Liver (tissue), 9 donors: Measurements from ENCODE around the gene PJA1. TPM values are rescaled to one million over a fixed set of nuclear protein-coding genes. Genes with fewer than 3 reads are reported as not detected.

Source experiments
- DNase-seq: peaks from one replicate; pipeline ENCODE4 v3.0.0-alpha.2; 2017; ENCODE audit warnings: low spot score
- H3K27ac ChIP-seq, 2 donors: one replicate each; pipeline ENCODE4 v1.7.0; 2013; ENCODE audit warnings: inconsistent platforms in 2 of 2, low read length in 2 of 2, control low read depth in 1 of 2, low read depth in 1 of 2, mild to moderate bottlenecking in 1 of 2
- H3K27me3 ChIP-seq, 4 donors: one replicate each; pipeline versions ENCODE4 v1.6.1 to v1.7.0; 2013; ENCODE audit warnings: low read length in 3 of 4, inconsistent platforms in 1 of 4, mild to moderate bottlenecking in 1 of 4, moderate library complexity in 1 of 4; ENCODE audit not compliant: control insufficient read depth in 4 of 4, insufficient read depth in 4 of 4
- H3K36me3 ChIP-seq, 4 donors: one replicate each; pipeline versions ENCODE4 v1.6.1 to v1.7.0; 2013; ENCODE audit warnings: low read length in 3 of 4, mild to moderate bottlenecking in 3 of 4, low read depth in 1 of 4, moderate library complexity in 1 of 4; ENCODE audit not compliant: control insufficient read depth in 4 of 4, insufficient read depth in 3 of 4
- H3K4me1 ChIP-seq, 4 donors: one replicate each; pipeline versions ENCODE4 v1.6.1 to v1.7.0; 2013; ENCODE audit warnings: low read length in 3 of 4, mild to moderate bottlenecking in 3 of 4, moderate library complexity in 1 of 4; ENCODE audit not compliant: control insufficient read depth in 4 of 4, insufficient read depth in 4 of 4
- H3K4me3 ChIP-seq, 3 donors: one replicate each; pipeline versions ENCODE4 v1.6.1 to v1.7.0; 2013; ENCODE audit warnings: low read length in 3 of 3, control low read depth in 1 of 3, low read depth in 1 of 3, mild to moderate bottlenecking in 1 of 3
- H3K9ac ChIP-seq, 2 donors: one replicate each; pipeline ENCODE4 v1.7.0; 2013; ENCODE audit warnings: low read length in 2 of 2, mild to moderate bottlenecking in 2 of 2, moderate library complexity in 2 of 2, control low read depth in 1 of 2, low read depth in 1 of 2
- H3K9me3 ChIP-seq, 4 donors: one replicate each; pipeline versions ENCODE4 v1.6.1 to v1.7.0; 2013; ENCODE audit warnings: low read length in 3 of 4; ENCODE audit not compliant: control insufficient read depth in 4 of 4
- EGR1 ChIP-seq, 2 donors: IDR thresholded peaks; 2 replicates each; pipeline ENCODE4 v1.6.1; 2016 to 2018; ENCODE audit warnings: antibody characterized with exemption in 2 of 2, low read depth in 2 of 2
- FOXA1 ChIP-seq: IDR thresholded peaks from 2 replicates; pipeline ENCODE4 v1.6.1; 2016; ENCODE audit warnings: antibody characterized with exemption
- FOXA2 ChIP-seq: IDR thresholded peaks from 2 replicates; pipeline ENCODE4 v1.6.1; 2016; ENCODE audit warnings: antibody characterized with exemption
- GABPA ChIP-seq, 2 donors: IDR thresholded peaks in 1 of 2; conservative IDR thresholded peaks in 1 of 2; 2 replicates each; pipeline ENCODE4 v1.6.1; 2016; ENCODE audit warnings: antibody characterized with exemption in 2 of 2, mild to moderate bottlenecking in 1 of 2, moderate library complexity in 1 of 2
- HNF4A ChIP-seq, 2 donors: conservative IDR thresholded peaks; 2 replicates each; pipeline ENCODE4 v1.6.1; 2016; ENCODE audit warnings: antibody characterized with exemption in 2 of 2, mild to moderate bottlenecking in 2 of 2
- HNF4G ChIP-seq: IDR thresholded peaks from 2 replicates; pipeline ENCODE4 v1.6.1; 2016; ENCODE audit warnings: antibody characterized with exemption
- JUND ChIP-seq, 2 donors: IDR thresholded peaks; 2 replicates each; pipeline ENCODE4 v1.6.1; 2016; ENCODE audit warnings: antibody characterized with exemption in 2 of 2
- MAX ChIP-seq: IDR thresholded peaks from 2 replicates; pipeline ENCODE4 v1.6.1; 2016; ENCODE audit warnings: antibody characterized with exemption
- NR2F2 ChIP-seq: IDR thresholded peaks from 2 replicates; pipeline ENCODE4 v1.6.1; 2016; ENCODE audit warnings: antibody characterized with exemption
- RAD21 ChIP-seq, 2 donors: IDR thresholded peaks; 2 replicates each; pipeline ENCODE4 v1.6.1; 2016; ENCODE audit warnings: antibody characterized with exemption in 2 of 2, mild to moderate bottlenecking in 2 of 2
- RXRA ChIP-seq, 2 donors: IDR thresholded peaks; 2 replicates each; pipeline ENCODE4 v1.6.1; 2017 to 2018; ENCODE audit warnings: antibody characterized with exemption in 2 of 2, mild to moderate bottlenecking in 1 of 2
- SP1 ChIP-seq: IDR thresholded peaks from 2 replicates; pipeline ENCODE4 v1.6.1; 2018; ENCODE audit warnings: antibody characterized with exemption, mild to moderate bottlenecking
- TAF1 ChIP-seq: conservative IDR thresholded peaks from 2 replicates; pipeline ENCODE4 v1.6.1; 2016; ENCODE audit warnings: antibody characterized with exemption, mild to moderate bottlenecking
- YY1 ChIP-seq: IDR thresholded peaks from 2 replicates; pipeline ENCODE4 v1.6.1; 2016; ENCODE audit warnings: antibody characterized with exemption, mild to moderate bottlenecking
- ZBTB33 ChIP-seq: IDR thresholded peaks from 2 replicates; pipeline ENCODE4 v1.6.1; 2016; ENCODE audit warnings: antibody characterized with exemption
- WGBS: extraction: QIAGEN DNeasy Blood & Tissue Kit; methylation state at CpG from one replicate; pipeline ENCODE4 v1.1.7; 2013; 5-methylcytosine and 5-hydroxymethylcytosine counted together
- polyA plus RNA-seq, 2 donors: library from polyadenylated mRNA; stranded (reverse) in 1 of 2; unstranded in 1 of 2; fragments of 200-250 nt in 1 of 2; fragments of >200 nt in 1 of 2; fragmentation: Nextera tagmentation in 1 of 2; extraction: Ambion mirVana in 1 of 2; gene quantifications; one replicate each; pipeline versions ENCODE4 v1.2.1 to v1.2.3, GENCODE V29; 2013 to 2015
- total RNA-seq, 2 donors: library from RNA; depleted of rRNA; stranded (reverse); fragments of >200 nt; gene quantifications; one replicate each; pipeline ENCODE4 v1.2.3, GENCODE V29; 2014
- TF ChIP-seq, protein P1 (sequence below): IDR thresholded peaks from 2 replicates; pipeline ENCODE4 v1.6.1; 2016; ENCODE audit warnings: antibody characterized with exemption
- TF ChIP-seq, protein P2 (sequence below): fragments of 150-350 bp; IDR thresholded peaks from 2 replicates; pipeline ENCODE4 v1.5.1; 2017; ENCODE audit warnings: improper control_type of control experiment, low read depth, low read length; ENCODE audit not compliant: missing input control
- donor health status: healthy.
- donor health status: healthy.
- donor health status: healthy.
- donor health status: healthy.
- donor health status: healthy.

Gene PJA1
- total and polyA plus RNA-seq, 4 donors: 4.6 to 6.0 (median 5.0) TPM

DNA sequence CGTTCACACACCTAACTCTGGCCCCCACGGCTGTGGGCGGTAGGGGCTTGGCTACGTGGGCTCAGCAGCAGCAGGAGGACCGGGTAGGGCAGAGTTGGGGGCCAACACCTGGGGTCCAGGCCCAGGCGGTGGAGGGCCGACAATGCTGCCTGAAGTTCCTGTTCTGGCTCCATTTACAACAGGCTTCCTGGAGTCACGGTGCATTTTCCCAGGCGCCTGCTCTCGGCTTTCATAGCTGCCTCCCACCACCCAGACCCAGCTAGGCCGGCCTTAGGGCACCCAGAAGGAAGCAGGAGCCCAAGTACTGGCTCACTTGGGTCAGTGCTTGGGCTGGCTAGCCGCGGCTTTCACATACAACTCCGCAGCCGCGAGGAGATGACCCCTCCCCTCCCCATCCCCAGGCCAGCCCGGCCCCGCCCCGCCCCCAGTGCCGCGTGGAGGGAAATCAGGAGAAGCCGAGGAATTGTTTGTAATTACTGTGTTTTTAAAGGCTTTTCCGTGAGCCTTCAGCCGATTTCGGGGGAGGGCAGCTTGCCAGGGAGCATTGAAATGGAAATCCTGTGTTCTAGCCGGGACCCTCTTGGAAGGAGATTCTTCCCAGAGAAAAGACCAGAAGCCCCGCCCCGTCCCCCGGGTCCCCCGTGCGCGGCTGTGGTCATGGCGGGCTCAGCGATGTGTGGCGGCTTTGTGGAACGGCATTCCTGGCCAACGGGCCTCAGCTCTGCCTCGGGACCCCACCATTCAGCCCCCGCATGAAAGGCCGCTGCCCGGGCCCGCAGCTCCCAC lies 28.5 kb downstream of the PJA1 start:
- Histone ChIP-seq H3K36me3 (no peaks in the 10 kb centered on the region), H3K9me3 (no peaks in the 10 kb centered on the region), H3K27ac (no peak overlapping the region), H3K4me3 (peak overlapping the region in 1 of 3 donors; percentile 5), H3K27me3 (peaks cover 0 to 5% (median 0%) of the 10 kb centered on the region in 4 donors), H3K4me1 (no peaks in the 10 kb centered on the region), H3K9ac (no peak overlapping the region)
- WGBS: 25% methylated on average over 42 of the region's 42 CpGs
- no peak for DNase-seq
- TF ChIP-seq FOXA2 (no peak), GABPA (IDR thresholded peaks at IDR 0.05 in 1 of 2, conservative IDR thresholded peaks at IDR 0.05 in 1 of 2) (no peak), EGR1 (IDR thresholded peaks at IDR 0.05; ENCODE audit: low read depth in 2 of 2) (no peak), RAD21 (IDR thresholded peaks at IDR 0.05) (no peak), RXRA (IDR thresholded peaks at IDR 0.05) (no peak), NR2F2 (no peak), HNF4G (no peak), JUND (IDR thresholded peaks at IDR 0.05) (no peak), MAX (no peak), FOXA1 (no peak)
- TF ChIP-seq, protein P1, sequence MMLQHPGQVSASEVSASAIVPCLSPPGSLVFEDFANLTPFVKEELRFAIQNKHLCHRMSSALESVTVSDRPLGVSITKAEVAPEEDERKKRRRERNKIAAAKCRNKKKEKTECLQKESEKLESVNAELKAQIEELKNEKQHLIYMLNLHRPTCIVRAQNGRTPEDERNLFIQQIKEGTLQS: no peak

GRCh38 chrX:69133921-69134542 lies 31.2 kb downstream of the PJA1 start:
- no peak overlapping the region for H3K4me3 ChIP-seq
- no peak overlapping the region for H3K9ac ChIP-seq
- no peak for TF ChIP-seq SP1
- TF ChIP-seq RAD21 (IDR thresholded peaks at IDR 0.05): peak; percentile 46 to 69
- TF ChIP-seq FOXA1: no peak
- TF ChIP-seq RXRA (IDR thresholded peaks at IDR 0.05): no peak
- no peak for TF ChIP-seq MAX
- no peak for TF ChIP-seq FOXA2
- no peak for TF ChIP-seq TAF1
- TF ChIP-seq YY1: no peak
- TF ChIP-seq HNF4A (conservative IDR thresholded peaks at IDR 0.05): no peak
- no peak for TF ChIP-seq HNF4G
- TF ChIP-seq, protein P2, sequence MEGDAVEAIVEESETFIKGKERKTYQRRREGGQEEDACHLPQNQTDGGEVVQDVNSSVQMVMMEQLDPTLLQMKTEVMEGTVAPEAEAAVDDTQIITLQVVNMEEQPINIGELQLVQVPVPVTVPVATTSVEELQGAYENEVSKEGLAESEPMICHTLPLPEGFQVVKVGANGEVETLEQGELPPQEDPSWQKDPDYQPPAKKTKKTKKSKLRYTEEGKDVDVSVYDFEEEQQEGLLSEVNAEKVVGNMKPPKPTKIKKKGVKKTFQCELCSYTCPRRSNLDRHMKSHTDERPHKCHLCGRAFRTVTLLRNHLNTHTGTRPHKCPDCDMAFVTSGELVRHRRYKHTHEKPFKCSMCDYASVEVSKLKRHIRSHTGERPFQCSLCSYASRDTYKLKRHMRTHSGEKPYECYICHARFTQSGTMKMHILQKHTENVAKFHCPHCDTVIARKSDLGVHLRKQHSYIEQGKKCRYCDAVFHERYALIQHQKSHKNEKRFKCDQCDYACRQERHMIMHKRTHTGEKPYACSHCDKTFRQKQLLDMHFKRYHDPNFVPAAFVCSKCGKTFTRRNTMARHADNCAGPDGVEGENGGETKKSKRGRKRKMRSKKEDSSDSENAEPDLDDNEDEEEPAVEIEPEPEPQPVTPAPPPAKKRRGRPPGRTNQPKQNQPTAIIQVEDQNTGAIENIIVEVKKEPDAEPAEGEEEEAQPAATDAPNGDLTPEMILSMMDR: peak; percentile 31
- no peak for TF ChIP-seq EGR1 (IDR thresholded peaks at IDR 0.05; ENCODE audit: low read depth in 2 of 2)
- no peak for TF ChIP-seq JUND (IDR thresholded peaks at IDR 0.05)
- TF ChIP-seq ZBTB33: no peak
- no peak for TF ChIP-seq NR2F2
- no peak for DNase-seq
- H3K9me3 ChIP-seq: no peaks in the 10 kb centered on the region
- H3K27ac ChIP-seq: no peak overlapping the region
- H3K36me3 ChIP-seq: no peaks in the 10 kb centered on the region
- 20% methylated on average over 6 of the region's 6 CpGs for WGBS
- no peaks in the 10 kb centered on the region for H3K4me1 ChIP-seq
- peaks cover 0 to 5% (median 0%) of the 10 kb centered on the region in 4 donors for H3K27me3 ChIP-seq
